SU-DHL-6 (cell line): ENCODE data around the gene FOXB1.

Experiments
- H2AFZ ChIP-seq: fragments of 200-600 bp; sonication (generic); 2 replicates; pipeline ENCODE4 v1.6.1; 2014; ENCODE audit warnings: low read depth, mild to moderate bottlenecking, moderate library complexity, mixed read lengths, antibody characterized with exemption, low read length; ENCODE audit not compliant: severe bottlenecking
- H3F3A ChIP-seq: fragments of 200-600 bp; shearing (Covaris generic); 2 replicates; pipeline ENCODE4 v1.6.0; 2016; ENCODE audit warnings: antibody characterized with exemption, mild to moderate bottlenecking; ENCODE audit not compliant: insufficient read depth
- H3K27ac ChIP-seq: fragments of 200-600 bp; sonication (generic); 2 replicates; pipeline ENCODE4 v1.5.1; 2016; ENCODE audit warnings: low read depth, mild to moderate bottlenecking, low read length, moderate library complexity, mixed read lengths
- H3K27me3 ChIP-seq: fragments of 200-600 bp; sonication (generic), shearing (Covaris generic); 2 replicates; pipeline ENCODE4 v1.6.0; 2014; ENCODE audit warnings: mild to moderate bottlenecking, low read length
- H3K36me3 ChIP-seq: fragments of 200-600 bp; sonication (generic); 2 replicates; pipeline ENCODE4 v1.6.1; 2014; ENCODE audit warnings: mild to moderate bottlenecking, low read length, mixed read lengths
- H3K4me2 ChIP-seq: fragments of 300-600, 200-600 bp; shearing (Covaris generic), sonication (generic); 2 replicates; pipeline ENCODE4 v1.6.0; 2014; ENCODE audit warnings: low read length, low read depth, mild to moderate bottlenecking; ENCODE audit not compliant: poor library complexity, severe bottlenecking
- H3K4me3 ChIP-seq: fragments of 200-600 bp; sonication (generic); 2 replicates; pipeline ENCODE4 v1.5.1; 2014; ENCODE audit warnings: antibody characterized with exemption, low read length, mild to moderate bottlenecking, mixed read lengths; ENCODE audit not compliant: insufficient read depth, poor library complexity, severe bottlenecking
- H3K79me2 ChIP-seq: fragments of 200-600 bp; sonication (generic); 2 replicates; pipeline ENCODE4 v1.6.1; 2014; ENCODE audit warnings: mild to moderate bottlenecking, low read length, moderate library complexity; ENCODE audit not compliant: insufficient read depth
- H3K9ac ChIP-seq: fragments of 200-600 bp; sonication (generic); 2 replicates; pipeline ENCODE4 v1.7.0; 2014; ENCODE audit warnings: mild to moderate bottlenecking, low read length
- H3K9me2 ChIP-seq: fragments of 200-600 bp; sonication (generic); replicated peaks from 2 replicates; pipeline ENCODE4 v1.6.1; 2014; ENCODE audit warnings: low read length; ENCODE audit not compliant: insufficient read depth
- H3K9me3 ChIP-seq: fragments of 200-600 bp; sonication (generic); 2 replicates; pipeline ENCODE4 v1.6.1; 2014; ENCODE audit warnings: low read length, mixed read lengths; ENCODE audit not compliant: insufficient read depth
- H4K20me1 ChIP-seq: fragments of 200-600 bp; sonication (generic); 2 replicates; pipeline ENCODE4 v1.6.1; 2014; ENCODE audit warnings: low read depth, mild to moderate bottlenecking, antibody characterized with exemption, low read length, moderate library complexity, mixed read lengths
- EZH2phosphoT487 ChIP-seq: fragments of 200-600 bp; sonication (generic), shearing (Covaris generic); conservative IDR thresholded peaks from 2 replicates; pipeline ENCODE4 v1.6.1; 2018; ENCODE audit warnings: mild to moderate bottlenecking, antibody characterized with exemption, low read length, moderate library complexity, mixed read lengths
- TF ChIP-seq, protein P1 (sequence below): fragments of 200-600 bp; sonication (generic); IDR thresholded peaks from one replicate; pipeline ENCODE4 v1.5.1; 2017; ENCODE audit warnings: antibody characterized with exemption, mild to moderate bottlenecking, low read length, moderate library complexity; ENCODE audit not compliant: insufficient read depth, poor library complexity, severe bottlenecking

The FOXB1 gene

DNA sequence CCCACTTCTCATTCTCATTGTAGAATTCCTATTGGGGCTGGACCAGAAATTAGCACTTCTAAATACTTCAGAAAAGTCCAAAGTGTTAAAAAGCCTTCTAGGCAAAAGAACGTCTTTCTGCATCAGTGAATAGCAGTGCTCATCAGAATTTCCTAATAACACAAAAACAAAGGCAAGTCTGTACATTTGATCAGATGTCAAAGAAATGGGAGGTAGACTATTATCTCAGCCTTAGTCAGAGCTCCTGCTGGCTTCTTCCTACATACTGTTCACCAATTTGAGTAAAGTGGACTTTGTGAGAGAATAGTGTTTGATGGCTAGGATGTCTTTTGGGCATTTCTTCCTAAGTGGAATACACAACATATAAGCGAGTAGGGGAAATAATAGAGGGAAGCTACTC is 48.7 kb downstream of the FOXB1 start:
- Histone ChIP-seq H3K4me3 (no peak overlapping the region), H3K9ac (no peak overlapping the region), H4K20me1 (no peaks in the 10 kb centered on the region), H3K27ac (no peak overlapping the region), H3K4me2 (no peak overlapping the region), H3K36me3 (no peaks in the 10 kb centered on the region), H3K79me2 (no peaks in the 10 kb centered on the region), H3K9me3 (peaks cover 13% of the 10 kb centered on the region; the same call in 1 of the 2 replicates), H3F3A (no peaks in the 10 kb centered on the region), H3K27me3 (0 out of 2 replicates have a peak, but pooled peaks cover 4% of the 10 kb centered on the region), H2AFZ (no peak overlapping the region), H3K9me2 (no peaks in the 10 kb centered on the region)
- TF ChIP-seq, protein P1, sequence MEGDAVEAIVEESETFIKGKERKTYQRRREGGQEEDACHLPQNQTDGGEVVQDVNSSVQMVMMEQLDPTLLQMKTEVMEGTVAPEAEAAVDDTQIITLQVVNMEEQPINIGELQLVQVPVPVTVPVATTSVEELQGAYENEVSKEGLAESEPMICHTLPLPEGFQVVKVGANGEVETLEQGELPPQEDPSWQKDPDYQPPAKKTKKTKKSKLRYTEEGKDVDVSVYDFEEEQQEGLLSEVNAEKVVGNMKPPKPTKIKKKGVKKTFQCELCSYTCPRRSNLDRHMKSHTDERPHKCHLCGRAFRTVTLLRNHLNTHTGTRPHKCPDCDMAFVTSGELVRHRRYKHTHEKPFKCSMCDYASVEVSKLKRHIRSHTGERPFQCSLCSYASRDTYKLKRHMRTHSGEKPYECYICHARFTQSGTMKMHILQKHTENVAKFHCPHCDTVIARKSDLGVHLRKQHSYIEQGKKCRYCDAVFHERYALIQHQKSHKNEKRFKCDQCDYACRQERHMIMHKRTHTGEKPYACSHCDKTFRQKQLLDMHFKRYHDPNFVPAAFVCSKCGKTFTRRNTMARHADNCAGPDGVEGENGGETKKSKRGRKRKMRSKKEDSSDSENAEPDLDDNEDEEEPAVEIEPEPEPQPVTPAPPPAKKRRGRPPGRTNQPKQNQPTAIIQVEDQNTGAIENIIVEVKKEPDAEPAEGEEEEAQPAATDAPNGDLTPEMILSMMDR = no peak
- TF ChIP-seq EZH2phosphoT487 = no peak

DNA sequence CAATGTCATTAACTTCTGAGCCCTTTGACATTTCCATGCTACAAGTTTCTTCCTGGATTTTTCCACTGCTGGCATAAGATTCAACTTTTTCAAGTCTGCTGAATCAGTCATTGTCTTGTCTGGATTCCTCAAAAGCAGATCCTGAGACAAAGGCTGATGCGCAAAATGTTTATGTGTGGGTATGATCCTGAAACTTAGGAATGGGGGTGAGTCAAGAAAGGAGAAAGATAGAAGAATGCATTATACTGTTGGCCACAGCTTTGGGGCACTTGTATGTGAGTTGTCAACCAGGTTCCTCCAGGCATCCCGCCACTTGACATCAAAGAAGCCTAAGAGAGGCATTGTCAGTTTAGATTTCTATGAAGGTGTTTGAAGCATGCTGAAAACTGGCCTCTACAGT is 50.4 kb downstream of the FOXB1 start:
- Histone ChIP-seq H3K27ac (no peak overlapping the region), H3F3A (no peaks in the 10 kb centered on the region), H2AFZ (no peak overlapping the region), H3K4me2 (no peak overlapping the region), H3K4me3 (no peak overlapping the region), H3K9ac (no peak overlapping the region), H3K9me2 (no peaks in the 10 kb centered on the region), H3K36me3 (no peaks in the 10 kb centered on the region), H3K9me3 (peaks cover 13% of the 10 kb centered on the region; the same call in 1 of the 2 replicates), H3K27me3 (0 out of 2 replicates have a peak, but pooled peaks cover 4% of the 10 kb centered on the region), H3K79me2 (no peaks in the 10 kb centered on the region), H4K20me1 (no peaks in the 10 kb centered on the region)
- TF ChIP-seq, protein P1 = no peak
- no peak for TF ChIP-seq EZH2phosphoT487
